Nucleus accumbens (tissue), 56 donors: Measurements from ENCODE around the gene WFDC9.
"Not testable (repeated sequence)": the region's sequence is repeated elsewhere in the genome, so short reads cannot be mapped to it uniquely, and the experiment has no call there.

Source experiments
- DNase-seq, 56 donors: peaks; one replicate each; lab custom pipeline; 2025; lab: John Stamatoyannopoulos, UW

Gene WFDC9

DNA sequence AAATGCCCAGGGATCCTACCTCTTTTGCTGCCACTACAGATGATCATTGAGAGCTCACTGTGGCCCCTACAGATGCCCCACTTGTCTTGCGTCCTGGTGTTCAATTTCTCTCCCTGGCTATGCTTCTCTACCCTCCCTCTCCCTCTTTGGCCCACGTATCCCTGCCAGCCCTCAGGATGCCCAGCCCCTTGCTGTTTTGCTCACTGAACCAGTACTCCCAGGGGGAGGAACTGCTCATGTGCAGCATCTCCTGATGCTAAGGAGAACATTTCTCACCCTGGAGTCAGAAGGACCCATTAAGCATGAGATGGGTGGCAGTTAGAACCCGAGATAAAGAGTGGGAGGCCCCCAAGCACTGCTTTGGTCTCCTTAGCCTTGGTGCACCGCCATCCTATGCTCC lies at the start of gene WFDC9:
WFDC9 (minus strand) TSS at position 101 of the 400 bp plus-strand sequence. CDS start 21,103 bp downstream, outside the sequence.
- no peak for DNase-seq

DNA sequence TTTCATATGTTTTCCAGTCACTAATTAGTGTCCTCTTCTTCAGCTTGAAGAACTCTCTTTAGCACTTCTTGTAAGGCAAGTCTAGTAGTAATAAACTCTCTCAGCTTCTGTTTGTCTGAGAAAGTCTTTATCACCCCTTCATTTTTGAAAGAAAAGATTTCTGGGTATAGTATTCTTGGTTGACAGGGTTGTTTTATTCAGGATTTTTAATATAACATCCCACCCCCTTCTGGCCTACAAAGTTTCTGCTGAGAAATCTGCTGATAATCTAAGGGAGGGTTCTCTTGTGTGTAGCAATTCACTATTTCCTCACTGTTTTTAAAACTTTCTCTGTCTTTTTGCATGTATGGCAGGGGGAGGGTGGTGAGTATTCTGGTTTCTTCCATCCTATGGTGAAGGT lies 48.6 kb upstream of the WFDC9 start:
- DNase-seq, result no peak

DNA sequence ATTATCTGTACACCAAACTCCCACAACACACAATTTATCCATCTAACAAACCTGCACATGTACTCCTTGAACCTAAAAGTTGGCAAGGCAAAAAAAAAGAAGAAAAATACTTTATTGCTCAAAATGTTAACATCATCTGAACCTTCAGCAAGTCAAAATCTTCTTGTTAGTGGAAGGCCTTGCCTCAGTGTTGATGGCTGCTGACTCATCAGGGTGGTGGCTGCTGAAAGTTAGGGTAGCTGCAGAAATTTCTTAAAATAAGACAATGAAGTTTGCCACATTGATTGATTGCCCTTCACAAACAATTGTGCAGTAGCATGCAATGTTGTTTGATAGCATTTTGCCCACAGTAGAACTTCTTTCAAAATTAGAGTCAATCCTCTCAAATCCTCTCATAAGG lies 41.7 kb upstream of the WFDC9 start:
- peak in 1 of 56 donors; percentile 2 for DNase-seq

DNA sequence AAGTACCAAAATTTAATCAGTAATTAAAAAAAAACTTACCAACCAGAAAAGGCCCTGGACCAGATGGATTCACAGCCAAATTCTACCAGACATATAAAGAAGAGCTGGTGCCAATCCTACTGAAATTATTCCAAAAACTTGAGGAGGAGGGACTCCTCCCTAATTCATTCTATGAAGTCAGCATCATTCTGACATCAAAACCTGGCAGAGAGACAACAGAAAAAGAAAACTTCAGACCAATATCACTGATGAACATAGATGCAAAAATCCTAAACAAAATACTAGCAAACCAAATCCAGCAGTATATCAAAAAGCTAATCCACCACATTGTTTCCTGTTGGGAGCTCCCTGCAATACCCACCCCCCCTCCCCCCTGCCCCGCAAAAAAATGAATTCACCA lies 39.1 kb upstream of the WFDC9 start, which contains the start of gene WFDC11:
WFDC11 (minus strand) TSS at position 101 of the 400 bp plus-strand sequence. CDS start 19,639 bp downstream, outside the sequence.
- no peak for DNase-seq

DNA sequence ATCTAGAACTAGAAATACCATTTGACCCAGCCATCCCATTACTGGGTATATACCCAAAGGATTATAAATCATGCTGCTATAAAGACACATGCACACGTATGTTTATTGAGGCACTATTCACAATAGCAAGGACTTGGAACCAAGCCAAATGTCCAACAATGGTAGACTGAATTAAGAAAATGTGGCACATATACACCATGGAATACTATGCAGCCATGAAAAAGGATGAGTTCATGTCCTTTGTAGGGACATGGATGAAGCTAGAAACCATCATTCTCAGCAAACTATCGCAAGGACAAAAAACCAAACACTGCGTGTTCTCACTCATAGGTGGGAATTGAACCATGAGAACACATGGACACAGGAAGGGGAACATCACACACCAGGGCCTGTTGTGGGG lies 26.0 kb upstream of the WFDC9 start:
- DNase-seq, result not testable (repeated sequence)

DNA sequence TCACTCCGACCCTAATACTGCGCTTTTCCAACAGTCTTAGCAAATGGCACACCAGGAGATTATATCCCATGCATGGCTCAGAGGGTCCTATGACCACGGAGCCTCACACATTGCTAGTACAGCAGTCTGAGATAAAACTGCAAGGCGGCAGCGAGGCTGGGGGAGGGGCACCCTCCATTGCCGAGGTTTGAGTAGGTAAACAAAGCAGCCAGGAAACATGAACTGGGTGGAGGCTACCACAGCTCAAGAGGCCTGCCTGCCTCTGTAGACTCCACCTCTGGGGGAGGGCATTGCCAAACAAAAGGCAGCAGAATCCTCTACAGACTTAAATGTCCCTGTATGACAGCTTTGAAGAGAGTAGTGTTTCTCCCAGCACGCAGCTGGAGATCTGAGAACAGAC lies 20.6 kb upstream of the WFDC9 start:
- DNase-seq, result not testable (repeated sequence)

DNA sequence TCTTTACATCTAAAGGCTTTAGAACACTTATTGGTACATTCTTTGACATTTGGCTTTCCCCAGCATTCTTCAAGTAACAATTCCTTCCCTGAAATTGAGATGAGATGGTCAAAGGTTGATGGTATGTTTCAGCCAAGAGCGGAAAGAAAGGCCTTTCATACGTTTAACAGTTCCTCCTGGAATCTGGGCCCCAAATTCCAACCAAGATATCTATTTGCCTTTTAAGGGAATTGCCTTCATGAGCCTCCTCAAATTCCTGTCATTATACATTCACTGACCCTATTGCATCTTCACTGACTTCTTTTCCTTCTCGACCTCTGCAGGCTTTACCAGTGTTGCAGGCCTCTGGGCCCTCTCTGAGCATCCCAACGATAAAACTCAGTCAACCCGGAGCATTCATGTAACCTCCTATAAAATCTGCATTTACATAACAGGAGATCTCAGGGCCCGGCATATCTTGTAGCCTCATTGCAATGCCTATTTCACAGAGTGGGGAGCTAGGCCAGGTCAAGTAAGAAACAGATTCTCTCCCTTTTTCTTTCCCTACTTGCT lies 18.3 kb upstream of the WFDC9 start:
- no peak for DNase-seq

DNA sequence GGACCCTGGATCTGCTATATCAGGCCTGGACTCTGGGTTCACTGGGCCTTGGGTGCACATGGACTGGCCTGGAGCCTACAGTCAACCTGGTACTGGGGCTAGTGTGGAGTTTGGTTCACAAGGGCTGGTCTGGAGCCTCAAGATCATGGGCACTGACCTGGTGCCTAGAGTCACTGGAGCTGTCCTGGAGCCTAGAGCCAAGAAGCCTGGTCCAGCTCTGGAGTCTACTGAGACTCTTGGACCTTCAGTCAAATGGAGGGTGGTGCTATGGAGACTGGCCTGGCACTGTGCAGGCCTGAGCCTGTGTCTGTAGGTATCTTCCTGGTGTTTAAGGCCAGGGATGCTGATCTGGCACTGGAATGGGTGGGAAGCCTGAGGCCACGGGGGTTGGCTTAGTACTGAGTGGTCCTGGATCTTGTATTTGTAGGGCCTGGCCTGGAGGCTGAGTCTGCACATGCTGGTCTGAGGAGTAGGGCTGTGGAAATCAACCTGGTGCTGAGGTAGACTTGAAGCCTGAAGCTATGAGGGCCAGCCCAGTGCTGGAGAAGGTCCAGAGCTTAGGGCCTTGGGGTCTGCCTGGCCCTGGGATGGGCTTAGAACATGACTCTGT lies 16.5 kb upstream of the WFDC9 start:
- DNase-seq, result no peak

DNA sequence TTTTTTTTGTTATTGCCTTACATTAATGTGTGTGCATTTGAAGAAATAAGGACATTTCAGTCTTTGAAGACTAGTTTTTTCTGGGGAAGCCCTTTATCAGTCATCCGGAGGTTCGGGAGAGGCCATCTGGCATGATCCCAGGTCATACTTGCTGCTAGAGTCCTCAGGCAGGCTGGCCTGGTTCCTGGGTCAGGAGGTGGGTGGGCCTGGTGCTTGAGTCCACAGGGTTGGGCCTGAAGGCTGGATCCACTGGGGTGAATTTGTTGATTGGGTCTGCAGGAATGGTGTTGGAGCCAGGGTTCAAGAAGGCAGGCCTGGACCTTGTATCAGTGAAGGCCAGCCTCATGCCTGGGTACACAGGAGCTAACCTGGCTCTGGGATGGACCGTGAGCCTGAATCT lies 15.8 kb upstream of the WFDC9 start:
- DNase-seq, result no peak

DNA sequence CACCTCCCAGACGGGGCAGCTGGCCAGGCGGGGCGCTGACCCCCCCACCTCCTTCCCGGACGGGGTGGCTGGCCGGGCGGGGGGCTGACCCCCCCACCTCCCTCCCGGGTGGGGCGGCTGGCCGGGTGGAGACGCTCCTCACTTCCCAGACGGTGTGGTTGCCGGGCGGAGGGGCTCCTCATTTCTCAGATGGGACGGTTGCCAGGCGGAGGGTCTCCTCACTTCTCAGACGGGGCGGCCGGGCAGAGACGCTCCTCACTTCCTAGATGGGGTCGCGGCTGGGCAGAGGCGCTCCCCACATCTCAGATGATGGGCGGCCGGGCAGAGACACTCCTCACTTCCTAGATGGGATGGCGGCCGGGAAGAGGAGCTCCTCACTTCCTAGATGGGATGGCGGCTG lies 14.8 kb upstream of the WFDC9 start:
- DNase-seq, result not testable (repeated sequence)

DNA sequence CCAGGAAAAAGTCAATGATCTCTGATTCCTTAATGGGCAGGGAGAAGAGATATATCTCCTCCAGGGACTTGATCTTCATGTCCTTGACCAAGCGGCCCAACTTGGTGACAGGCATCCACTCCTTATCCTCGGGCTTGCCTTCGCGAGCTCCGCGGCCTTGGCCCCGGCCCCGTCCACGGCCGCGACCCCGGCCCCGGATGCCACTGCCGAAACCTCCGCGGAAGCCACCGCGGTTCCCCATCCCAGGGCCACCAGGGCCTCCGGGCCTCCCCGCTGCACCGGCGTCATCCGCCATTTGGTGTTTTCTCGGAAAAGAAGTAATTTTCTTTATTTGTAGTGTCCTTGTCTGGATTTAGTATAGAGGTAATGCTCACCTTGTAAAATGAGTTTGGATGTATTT lies 10.0 kb upstream of the WFDC9 start:
- DNase-seq, result not testable (repeated sequence)

DNA sequence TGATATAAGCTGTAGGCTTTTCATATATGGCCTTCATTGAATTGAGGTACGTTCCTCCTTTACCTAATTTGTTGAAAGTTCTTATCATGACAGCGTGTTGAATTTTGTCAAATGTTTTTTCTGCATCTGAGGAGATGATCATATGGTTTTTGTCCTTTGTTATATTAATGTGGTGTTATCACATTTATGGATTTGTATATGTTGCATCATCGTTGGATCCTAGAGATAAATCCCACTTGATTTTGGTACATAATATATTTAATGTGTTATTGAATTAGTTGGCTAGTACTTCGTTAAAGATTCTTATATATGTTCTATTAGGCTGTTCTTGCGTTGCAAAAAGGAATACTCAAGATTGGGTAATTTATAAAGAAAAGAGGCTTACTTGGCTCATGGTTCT lies 8.6 kb upstream of the WFDC9 start:
- DNase-seq, result no peak

DNA sequence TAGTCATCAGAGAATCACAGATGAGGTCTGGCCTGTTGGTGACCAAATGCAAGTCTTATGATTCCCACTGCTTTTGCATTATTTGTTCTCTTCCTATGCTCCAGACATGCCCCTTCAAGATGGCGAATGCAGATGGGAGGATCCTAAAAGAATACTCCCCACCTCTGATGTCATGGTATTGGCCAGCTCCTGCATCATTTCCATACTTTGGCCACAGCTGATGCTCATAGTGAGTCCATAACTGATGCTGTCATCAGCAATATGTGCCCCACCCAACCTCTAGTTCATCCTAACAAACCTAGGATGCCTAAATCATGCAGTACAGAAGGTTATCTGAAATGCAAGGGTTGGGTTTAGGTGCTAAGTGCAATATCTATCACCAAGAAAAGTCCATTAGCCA lies 5.4 kb upstream of the WFDC9 start:
- no peak for DNase-seq

DNA sequence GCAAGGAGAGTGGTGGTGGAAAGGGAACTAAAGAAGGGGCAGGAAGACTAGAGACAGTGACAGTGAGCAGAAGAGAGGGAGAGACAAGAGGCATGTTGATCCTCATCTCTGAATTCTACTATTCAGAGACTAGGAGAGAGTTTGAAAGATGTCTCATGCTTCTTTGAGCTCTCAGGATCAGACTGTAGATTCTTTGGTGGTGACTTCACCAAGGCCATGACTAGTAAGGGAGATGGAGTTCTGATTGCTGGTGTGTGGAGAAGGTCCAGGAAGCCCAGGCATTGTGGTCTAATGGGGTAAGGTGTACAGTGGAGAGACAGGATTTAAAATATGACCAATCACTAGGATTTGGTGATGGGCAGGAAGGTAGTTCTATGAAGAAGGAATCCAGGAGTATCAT lies 713 bp downstream of the WFDC9 start:
- DNase-seq, result no peak

DNA sequence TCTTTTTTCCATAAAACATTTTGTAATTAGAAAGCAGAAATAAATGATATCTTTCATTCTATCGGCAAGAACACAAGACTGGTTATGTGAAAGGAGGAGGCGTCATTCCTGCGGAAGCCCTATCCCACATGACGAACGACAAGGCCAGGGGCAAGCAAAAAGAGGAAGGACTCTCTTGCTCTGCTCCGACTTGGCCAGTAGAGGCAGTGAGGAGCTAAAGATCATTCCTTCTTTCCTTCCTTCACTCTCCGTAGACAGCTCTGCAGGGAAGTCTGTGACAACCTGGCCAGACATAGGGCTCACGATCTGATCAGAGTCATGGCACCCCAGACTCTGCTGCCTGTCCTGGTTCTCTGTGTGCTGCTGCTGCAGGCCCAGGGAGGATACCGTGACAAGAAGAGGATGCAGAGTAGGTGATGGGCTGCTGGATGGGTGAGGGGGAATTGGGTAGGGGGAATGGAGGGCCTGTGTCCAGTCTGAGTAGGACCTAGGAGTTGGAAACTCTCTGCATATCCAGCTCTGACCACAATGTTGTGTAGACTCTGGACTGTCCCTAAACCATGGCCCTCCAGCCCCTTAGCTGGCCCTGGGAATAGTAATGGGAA lies 1.5 kb downstream of the WFDC9 start, which contains the start of gene WFDC10A:
WFDC10A (plus strand) TSS at position 244 of the 605 bp plus-strand sequence; CDS start at position 319, 75 bp downstream.
- peak in 2 of 56 donors; percentile 9 for DNase-seq

DNA sequence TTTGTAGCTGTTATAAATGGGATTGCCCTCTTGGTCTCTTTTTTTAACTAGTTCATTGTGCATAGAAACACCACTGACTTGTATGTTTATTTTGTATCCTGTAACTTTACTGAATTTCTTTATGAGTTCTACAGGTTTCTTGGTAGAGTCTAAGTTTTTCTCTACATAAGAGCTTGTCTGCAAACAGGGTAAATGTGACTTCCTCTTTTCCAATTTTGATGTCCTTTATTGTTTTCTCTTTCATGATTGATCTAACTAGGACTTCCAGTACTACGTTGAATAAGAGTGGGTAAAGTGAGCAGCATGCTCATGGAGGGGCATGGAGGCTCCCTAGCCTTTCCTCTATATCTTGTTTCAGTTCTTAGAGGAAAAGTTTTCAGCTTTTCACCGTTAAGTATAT lies 4.5 kb downstream of the WFDC9 start:
- no peak for DNase-seq

DNA sequence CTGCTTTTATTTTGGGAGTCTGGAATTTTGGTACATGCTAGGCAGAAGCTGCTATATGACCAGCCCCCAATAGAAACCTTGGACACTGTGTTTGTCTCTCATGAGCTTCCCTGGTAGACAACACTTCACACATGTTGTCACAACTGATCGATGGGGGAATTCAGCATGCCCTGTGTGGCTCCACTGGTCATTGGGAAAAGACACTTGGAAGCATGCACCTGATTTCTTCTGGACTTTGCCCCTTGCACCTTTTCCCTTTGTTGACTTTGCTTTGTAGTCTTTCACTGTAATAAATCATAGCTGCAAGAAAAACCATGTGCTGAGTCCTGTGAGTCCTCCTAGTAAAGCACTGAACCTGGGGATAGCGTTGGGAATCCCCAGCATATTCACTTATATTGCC lies 9.5 kb downstream of the WFDC9 start:
- no peak for DNase-seq

DNA sequence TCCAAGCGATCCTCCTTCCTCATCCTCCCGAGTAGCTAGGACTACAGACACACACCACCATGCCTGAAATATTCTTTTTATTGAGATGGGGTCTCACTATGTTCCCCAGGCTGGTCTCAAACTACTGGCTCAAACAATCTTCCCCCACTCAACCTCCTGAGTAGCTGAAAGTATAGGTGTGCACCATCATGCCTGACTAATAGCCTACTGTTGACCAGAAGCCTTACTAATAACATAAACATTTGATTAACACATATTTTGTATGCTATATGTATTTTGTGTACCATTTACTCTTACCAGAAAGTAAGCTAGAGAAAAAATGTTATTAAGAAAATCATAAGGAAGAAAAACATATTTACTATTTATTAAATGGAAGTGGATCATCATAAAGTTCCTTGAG lies 13.5 kb downstream of the WFDC9 start:
- no peak for DNase-seq

DNA sequence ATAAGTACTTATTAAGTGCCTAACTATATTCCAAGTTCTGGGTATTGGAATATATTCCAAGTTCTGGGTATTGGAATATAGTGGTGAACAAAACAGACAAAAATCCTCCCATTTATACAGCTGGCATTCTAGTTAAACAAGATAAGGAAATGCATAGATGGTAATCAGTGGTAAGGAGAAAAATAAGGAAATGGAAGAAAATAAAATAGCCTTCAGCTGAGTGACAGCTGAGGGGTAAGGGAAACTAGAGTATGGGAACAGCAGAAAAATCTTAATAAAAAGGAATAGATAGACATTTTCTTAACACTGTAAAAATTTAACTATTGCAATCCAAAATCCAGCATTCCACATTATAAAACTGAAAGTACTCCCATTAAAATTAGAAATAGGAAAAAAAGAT lies 18.8 kb downstream of the WFDC9 start:
- no peak for DNase-seq

DNA sequence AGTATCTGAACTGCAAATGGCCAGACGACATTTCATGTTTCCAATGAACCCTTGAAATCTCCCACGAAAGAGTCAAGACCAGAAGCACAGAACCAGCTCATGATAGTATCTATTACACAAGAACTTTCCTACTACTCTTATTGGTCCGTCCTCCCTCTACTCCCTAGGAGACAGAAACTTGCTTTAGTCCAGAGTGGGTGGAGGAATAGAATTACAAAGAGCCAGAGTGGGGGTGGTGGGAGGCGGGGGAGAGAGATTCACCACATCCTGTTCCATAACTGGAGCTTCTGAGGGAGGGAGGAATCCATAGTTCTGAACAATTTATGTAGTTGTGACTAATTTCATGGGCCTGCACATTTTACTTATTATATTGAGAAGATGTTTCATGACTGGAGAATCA lies 20.0 kb downstream of the WFDC9 start:
- DNase-seq, result no peak

DNA sequence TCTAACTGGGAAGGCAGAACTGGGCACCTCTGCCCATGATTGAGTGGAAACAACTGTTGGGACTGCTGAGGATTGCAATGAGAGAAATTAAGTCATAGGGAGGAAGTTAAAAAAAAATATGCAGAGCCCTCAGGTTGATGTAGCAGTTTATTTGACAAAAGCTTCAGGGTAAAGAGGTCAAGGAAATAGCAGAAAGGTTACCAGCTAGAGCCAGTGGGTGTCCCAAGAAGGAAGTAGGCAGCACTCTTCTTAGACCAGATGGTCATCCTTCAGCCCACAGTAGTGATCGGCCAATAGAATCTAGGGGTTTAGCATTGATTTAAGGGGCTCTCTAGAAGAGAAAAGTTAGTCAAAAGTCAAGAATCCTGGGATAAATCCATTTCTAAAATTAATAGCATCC lies 23.3 kb downstream of the WFDC9 start:
- DNase-seq, result no peak

DNA sequence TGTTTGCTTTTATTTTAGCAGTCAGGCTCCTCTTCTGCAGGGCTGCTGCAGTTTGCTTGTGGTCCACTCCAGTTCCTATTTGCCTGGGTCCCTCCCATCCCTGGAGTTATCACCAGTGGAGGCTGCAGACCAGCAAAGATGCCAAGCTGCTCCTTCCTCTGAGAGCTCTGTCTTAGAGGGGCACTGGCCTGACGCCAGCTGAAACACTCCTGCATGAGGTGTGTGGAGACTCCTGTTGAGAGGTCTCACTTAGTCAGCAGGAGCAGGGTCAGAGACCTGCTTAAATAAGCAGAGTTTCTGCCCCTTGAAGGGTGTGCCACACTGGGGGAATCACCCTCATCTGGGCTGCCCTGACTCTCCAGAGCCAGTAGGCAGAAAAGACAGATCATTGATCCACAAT lies 35.8 kb downstream of the WFDC9 start:
- DNase-seq, result no peak
